Measurements from ENCODE around the gene MVK. TPM values are rescaled to one million over a fixed set of nuclear protein-coding genes. Genes with fewer than 3 reads are reported as not detected.

Gene MVK
- polyA plus RNA-seq, 3 donors = 1.1 to 3.8 (median 1.6) TPM

DNA sequence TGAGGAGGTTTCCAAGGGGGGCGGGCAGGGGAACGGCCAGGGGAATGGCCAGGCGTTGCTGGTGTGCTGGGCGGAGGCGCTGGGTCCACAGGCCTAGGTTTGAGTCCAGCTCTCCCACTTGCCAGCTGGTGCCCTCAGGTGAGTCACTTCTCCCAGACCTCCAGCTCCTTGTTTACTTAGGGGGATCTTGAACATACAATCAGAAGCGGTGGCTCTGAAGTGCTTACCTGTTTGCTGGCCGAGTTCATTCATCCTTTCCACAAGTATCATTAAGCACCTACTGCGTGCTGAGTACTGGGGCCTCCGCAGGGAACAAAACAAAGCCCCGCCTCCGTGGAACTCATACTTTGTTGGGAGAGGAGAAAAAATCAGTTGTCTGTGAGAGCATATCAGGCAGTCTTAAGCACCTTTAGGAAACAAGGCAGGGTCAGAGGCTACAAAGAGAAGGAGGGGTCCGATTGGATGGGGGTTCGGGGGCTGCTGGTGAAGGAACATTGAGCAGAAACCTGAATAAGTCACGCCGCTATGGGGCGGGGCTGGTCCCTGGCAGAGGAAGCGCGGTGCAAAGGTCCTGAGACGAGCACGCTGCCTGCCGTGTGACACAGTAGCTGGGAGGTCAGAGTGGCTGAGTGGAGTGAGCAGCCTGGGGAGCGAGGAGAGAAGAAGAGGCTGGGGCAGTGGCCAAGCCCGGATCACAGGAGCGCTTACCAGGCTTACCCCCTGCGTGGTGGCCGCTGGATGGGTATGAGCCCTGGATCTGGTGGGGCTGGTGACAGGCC, 15.1 kb downstream of the MVK start:
- WGBS (ENCODE audit: insufficient coverage) = 98% methylated on average over 20 of the region's 26 CpGs
- H3K4me1 Mint-ChIP-seq = no peaks in the 10 kb centered on the region
- H3K27me3 Mint-ChIP-seq (ENCODE audit: low read depth in 3 of 3) = peaks cover 1 to 10% (median 8%) of the 10 kb centered on the region in 3 donors
- Histone ChIP-seq H3K79me2 (ENCODE audit: insufficient read depth, low read length) (no peaks in the 10 kb centered on the region), H3K9ac (ENCODE audit: insufficient read depth, low read length, poor library complexity, severe bottlenecking) (no peak overlapping the region), H3K4me3 (replicated peaks in 1 of 3; ENCODE audit: low read depth in 2 of 3, low read length in 3 of 3) (no peak overlapping the region), H3K27me3 (ENCODE audit: control insufficient read depth in 2 of 2, insufficient read depth in 2 of 2, low read length in 2 of 2) (no peaks in the 10 kb centered on the region), H2AFZ (ENCODE audit: insufficient read depth, low read depth, low read length, poor library complexity, severe bottlenecking) (no peak overlapping the region), H3K36me3 (replicated peaks in 1 of 2; ENCODE audit: control insufficient read depth in 1 of 2, insufficient read depth in 2 of 2, low read length in 2 of 2) (peaks cover 5 to 24% of the 10 kb centered on the region in 2 donors), H3K27ac (ENCODE audit: low read depth in 1 of 2, low read length in 2 of 2) (no peak overlapping the region), H3K4me2 (replicated peaks; ENCODE audit: extremely low read depth, low read length, poor library complexity, severe bottlenecking) (no peak overlapping the region), H3K9me3 (replicated peaks in 1 of 2; ENCODE audit: control insufficient read depth in 1 of 2, insufficient read depth in 1 of 2, low read length in 2 of 2) (no peaks in the 10 kb centered on the region), H3K4me1 (ENCODE audit: control insufficient read depth in 1 of 2, insufficient read depth in 2 of 2, low read length in 2 of 2) (no peaks in the 10 kb centered on the region), H4K20me1 (ENCODE audit: insufficient read depth, low read length) (no peaks in the 10 kb centered on the region)
- TF ChIP-seq, protein P1, sequence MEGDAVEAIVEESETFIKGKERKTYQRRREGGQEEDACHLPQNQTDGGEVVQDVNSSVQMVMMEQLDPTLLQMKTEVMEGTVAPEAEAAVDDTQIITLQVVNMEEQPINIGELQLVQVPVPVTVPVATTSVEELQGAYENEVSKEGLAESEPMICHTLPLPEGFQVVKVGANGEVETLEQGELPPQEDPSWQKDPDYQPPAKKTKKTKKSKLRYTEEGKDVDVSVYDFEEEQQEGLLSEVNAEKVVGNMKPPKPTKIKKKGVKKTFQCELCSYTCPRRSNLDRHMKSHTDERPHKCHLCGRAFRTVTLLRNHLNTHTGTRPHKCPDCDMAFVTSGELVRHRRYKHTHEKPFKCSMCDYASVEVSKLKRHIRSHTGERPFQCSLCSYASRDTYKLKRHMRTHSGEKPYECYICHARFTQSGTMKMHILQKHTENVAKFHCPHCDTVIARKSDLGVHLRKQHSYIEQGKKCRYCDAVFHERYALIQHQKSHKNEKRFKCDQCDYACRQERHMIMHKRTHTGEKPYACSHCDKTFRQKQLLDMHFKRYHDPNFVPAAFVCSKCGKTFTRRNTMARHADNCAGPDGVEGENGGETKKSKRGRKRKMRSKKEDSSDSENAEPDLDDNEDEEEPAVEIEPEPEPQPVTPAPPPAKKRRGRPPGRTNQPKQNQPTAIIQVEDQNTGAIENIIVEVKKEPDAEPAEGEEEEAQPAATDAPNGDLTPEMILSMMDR (IDR thresholded peaks at IDR 0.05) = no peak
- no peaks in the 10 kb centered on the region for H3K9me3 Mint-ChIP-seq
- DNase-seq = no peak
- intact Hi-C loops (cut with micrococcal nuclease) = no loop called here
- H3K4me3 Mint-ChIP-seq = no peak overlapping the region
- peaks cover 41 to 43% of the 10 kb centered on the region in 2 donors for H3K36me3 Mint-ChIP-seq
- no peak overlapping the region for H3K27ac Mint-ChIP-seq

GRCh38 chr12:109589240-109589590, 15.6 kb downstream of the MVK start:
- no peak overlapping the region for H3K4me2 ChIP-seq (replicated peaks; ENCODE audit: extremely low read depth, low read length, poor library complexity, severe bottlenecking)
- no peak overlapping the region for H2AFZ ChIP-seq (ENCODE audit: insufficient read depth, low read depth, low read length, poor library complexity, severe bottlenecking)
- H3K36me3 Mint-ChIP-seq = peaks cover 44 to 49% of the 10 kb centered on the region in 2 donors
- H3K4me3 ChIP-seq (replicated peaks in 1 of 3; ENCODE audit: low read depth in 2 of 3, low read length in 3 of 3) = no peak overlapping the region
- no peak overlapping the region for H3K27ac ChIP-seq (ENCODE audit: low read depth in 1 of 2, low read length in 2 of 2)
- H3K9ac ChIP-seq (ENCODE audit: insufficient read depth, low read length, poor library complexity, severe bottlenecking) = no peak overlapping the region
- no peaks in the 10 kb centered on the region for H3K4me1 ChIP-seq (ENCODE audit: control insufficient read depth in 1 of 2, insufficient read depth in 2 of 2, low read length in 2 of 2)
- H3K27me3 Mint-ChIP-seq (ENCODE audit: low read depth in 3 of 3) = peaks cover 4 to 14% (median 10%) of the 10 kb centered on the region in 3 donors
- 94% methylated on average over 3 of the region's 7 CpGs for WGBS (ENCODE audit: insufficient coverage)
- peaks cover 5 to 18% of the 10 kb centered on the region in 2 donors for H3K36me3 ChIP-seq (replicated peaks in 1 of 2; ENCODE audit: control insufficient read depth in 1 of 2, insufficient read depth in 2 of 2, low read length in 2 of 2)
- no peaks in the 10 kb centered on the region for H3K4me1 Mint-ChIP-seq
- no peaks in the 10 kb centered on the region for H4K20me1 ChIP-seq (ENCODE audit: insufficient read depth, low read length)
- H3K9me3 Mint-ChIP-seq = no peaks in the 10 kb centered on the region
- no peak for DNase-seq
- TF ChIP-seq, protein P1 (IDR thresholded peaks at IDR 0.05) = no peak
- H3K27me3 ChIP-seq (ENCODE audit: control insufficient read depth in 2 of 2, insufficient read depth in 2 of 2, low read length in 2 of 2) = no peaks in the 10 kb centered on the region
- H3K79me2 ChIP-seq (ENCODE audit: insufficient read depth, low read length) = no peaks in the 10 kb centered on the region
- intact Hi-C loops (cut with micrococcal nuclease) = no loop called here
- no peaks in the 10 kb centered on the region for H3K9me3 ChIP-seq (replicated peaks in 1 of 2; ENCODE audit: control insufficient read depth in 1 of 2, insufficient read depth in 1 of 2, low read length in 2 of 2)
- no peak overlapping the region for H3K4me3 Mint-ChIP-seq
- no peak overlapping the region for H3K27ac Mint-ChIP-seq

Measured in CD14-positive monocyte (primary cell).